Suppressor macrophage treated with lipopolysaccharide for 1 hour (primary cell): ENCODE results near the gene IKZF1.
A peak's percentile ranks its signal among the peaks of the same experiment; 100 is the strongest.

ENCODE experiments used
- DNase-seq, 3 donors: peaks; one replicate each; pipeline ENCODE4 v3.0.0-alpha.2; 2020 to 2022

The IKZF1 gene

DNA sequence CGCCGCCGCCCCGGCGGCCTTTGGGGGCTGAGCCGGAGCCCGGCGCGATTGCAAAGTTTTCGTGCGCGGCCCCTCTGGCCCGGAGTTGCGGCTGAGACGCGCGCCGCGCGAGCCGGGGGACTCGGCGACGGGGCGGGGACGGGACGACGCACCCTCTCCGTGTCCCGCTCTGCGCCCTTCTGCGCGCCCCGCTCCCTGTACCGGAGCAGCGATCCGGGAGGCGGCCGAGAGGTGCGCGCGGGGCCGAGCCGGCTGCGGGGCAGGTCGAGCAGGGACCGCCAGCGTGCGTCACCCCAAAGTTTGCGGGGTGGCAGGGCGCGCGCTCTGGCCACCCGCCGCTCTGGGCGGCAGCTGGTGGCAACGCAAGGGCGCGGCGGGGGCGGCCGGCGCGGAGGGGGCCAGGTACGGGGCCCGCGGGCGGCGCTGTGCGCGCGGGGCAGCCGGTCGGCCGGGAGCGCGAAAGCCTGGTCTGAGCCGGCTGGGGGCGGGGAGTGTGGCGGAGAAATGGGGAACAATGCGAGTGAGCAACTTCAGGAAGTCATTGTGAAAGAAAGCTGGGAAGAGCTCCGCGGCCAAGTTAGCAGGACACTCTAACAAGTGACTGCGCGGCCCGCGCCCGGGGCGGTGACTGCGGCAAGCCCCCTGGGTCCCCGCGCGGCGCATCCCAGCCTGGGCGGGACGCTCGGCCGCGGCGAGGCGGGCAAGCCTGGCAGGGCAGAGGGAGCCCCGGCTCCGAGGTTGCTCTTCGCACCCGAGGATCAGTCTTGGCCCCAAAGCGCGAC is at the start of gene IKZF1:
Gene IKZF1 (plus strand): TSS at position 588 of the 782 bp plus-strand sequence. CDS start 14,346 bp downstream, outside the sequence.
- DNase-seq, result peak; percentile 97 to 98 (median 98)

DNA sequence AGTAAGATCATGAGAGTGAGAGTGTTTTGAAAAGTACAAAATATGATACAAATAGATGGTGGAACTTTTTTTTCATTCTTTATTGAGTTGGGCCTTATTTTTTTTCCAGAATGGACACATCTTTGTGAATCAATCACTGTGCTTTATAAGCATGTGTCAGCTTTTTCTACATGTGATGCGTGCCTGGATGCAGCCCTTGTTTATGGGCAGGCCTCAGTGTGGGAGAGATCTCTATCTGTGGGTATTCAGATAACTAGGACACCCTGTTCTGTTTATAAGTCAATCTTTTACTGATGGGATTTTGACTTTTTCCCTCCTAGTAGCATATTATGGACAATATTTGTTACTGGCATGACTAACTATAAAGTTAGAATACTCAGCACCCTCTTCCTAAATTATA is 42.9 kb upstream of the IKZF1 start:
- no peak for DNase-seq

- DNase-seq, result no peak
Measured at GRCh38 chr7:50262446-50262845, 42.1 kb upstream of the IKZF1 start.

DNA sequence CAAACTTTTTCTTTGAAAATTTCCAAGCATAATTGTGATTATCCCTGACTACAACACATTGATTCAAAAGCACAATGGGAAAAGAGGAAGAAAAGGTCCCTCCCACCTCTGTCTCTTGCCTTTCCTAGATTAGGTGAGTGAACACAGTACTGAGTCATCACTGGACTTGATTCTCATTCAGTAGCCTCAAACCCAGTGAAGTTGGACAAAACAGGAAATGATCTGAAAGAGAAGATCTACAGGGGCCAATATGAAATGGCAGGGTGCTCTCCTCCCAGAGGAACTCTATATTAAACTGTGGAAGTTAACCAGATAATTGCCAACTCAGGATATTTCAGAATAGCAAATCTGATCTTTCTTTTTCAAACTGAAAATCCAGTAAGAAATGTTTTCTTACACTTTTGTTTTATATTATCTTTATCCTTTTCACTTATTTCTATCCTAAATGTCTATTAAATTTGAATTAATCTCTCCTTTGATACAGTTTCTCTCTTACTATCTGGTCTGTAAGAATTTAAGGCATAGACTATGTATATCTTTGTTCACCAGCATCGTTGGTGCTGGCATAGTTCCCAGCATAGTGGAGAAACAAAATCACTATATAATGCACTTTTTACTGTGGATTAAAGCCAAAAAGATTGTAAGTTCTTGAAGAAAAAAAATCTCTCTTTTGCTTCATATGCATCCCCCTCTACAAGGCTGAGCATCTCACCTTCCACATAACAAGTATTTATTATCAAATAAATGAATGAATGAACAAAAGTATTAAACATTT is 41.4 kb upstream of the IKZF1 start:
- peak; percentile 57 to 77 (median 70) for DNase-seq

DNA sequence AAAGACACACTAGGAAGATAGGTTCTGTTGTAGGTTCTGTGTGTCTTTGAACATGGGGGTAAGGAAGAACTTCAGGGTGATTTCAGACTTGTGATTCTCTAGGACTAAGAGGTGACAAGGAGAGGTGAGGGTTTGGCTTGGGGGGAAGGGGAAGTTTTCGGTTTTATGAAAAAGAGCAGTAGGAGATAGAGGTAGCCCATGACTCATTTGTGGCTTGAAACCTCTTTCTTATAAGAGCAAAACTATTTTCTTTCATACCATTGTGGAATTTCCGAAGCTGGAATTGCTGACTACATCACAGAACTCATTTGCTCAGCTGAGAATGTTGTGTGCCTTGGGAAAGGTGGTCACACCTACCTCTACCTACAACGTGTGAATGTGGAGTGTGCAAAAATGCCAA is 39.6 kb upstream of the IKZF1 start:
- DNase-seq, result peak in 2 of 3 donors; percentile 47 to 62

- DNase-seq, result no peak
Measured at GRCh38 chr7:50265968-50266634, 38.4 kb upstream of the IKZF1 start.

DNA sequence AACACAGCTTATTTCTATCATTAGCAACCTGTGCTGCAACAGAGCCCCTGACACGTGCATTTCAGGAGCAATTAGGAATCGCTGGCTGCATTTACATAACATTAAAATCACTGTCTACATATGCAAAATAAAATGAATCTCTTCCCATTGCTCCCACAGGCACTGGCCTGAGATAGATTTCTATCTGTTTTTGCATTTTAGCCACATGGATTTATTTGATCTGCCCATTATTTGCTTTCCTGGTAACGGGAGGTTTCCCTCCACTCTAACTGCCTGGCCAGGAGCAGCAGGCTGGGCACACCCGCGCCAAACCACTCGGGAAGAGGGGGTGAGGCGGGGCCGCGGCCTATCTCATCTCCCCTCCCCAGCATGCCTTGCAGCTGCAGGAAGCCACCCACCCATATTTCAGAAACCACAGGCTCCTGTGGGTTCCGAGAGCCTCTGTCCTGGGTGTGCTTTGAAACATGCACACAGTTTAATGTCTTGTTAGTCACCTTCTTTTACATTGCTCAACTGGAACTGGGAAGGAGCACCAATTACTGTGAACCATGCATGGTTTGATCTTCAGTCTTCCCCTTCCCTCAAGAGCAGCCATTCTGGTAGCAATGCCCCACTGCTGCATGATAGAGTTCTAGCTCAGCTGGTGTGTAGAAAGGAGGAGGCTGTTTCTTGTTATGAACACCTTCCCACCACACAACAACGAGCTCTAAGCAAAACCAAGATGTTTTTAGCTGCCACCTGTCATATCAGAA is 37.7 kb upstream of the IKZF1 start:
- peak; percentile 64 to 70 (median 68) for DNase-seq

DNA sequence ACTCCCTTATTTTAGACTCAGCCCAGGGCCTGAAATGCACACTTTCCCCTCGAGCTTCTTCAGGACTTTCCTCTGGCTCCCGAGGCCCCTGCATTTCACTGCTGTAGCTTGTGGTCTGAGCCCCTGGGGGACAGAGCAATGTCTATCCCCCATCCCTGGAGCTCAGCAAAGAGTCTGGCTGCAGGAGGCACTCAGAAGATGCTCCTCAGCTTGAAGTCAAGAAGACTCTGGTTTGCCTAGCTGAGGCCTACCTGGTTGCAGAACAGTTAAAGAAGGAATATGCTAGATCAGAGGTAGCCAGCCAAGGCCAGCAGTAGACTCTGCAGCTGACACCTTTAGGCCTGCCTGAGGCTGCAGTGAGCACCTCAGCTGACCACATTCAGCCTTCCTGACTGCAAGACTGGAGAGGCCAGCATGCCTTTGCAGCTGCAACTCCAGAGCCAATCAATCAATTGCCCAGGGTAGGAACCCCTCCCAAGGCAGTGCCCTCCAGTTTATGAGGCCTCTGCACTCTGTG is 36.9 kb upstream of the IKZF1 start:
- no peak for DNase-seq

DNA sequence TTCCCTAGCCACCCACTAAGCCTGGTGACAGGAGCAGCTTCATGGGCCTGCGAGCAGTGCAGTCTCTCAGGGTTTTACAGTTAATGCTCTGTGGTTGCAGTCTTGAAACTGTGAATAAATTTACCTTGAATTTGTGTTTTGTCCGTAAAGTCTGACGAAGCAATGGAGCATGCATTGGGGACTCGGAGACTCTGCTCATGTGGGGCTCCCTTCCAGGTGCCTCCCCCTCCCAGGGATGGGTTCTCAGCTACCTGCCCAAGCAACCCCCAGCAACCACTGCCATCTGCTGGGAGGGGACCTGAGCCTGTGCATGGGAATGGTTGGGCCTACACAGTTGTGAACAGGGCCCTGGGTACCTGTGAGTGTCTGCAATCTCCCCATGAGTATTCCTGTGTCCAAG is 36.3 kb upstream of the IKZF1 start:
- DNase-seq, result no peak

- DNase-seq, result peak in 1 of 3 donors; percentile 40
Measured at GRCh38 chr7:50268990-50269389, 35.5 kb upstream of the IKZF1 start.

GRCh38 chr7:50270531-50271018 is 33.9 kb upstream of the IKZF1 start:
- DNase-seq, result no peak

DNA sequence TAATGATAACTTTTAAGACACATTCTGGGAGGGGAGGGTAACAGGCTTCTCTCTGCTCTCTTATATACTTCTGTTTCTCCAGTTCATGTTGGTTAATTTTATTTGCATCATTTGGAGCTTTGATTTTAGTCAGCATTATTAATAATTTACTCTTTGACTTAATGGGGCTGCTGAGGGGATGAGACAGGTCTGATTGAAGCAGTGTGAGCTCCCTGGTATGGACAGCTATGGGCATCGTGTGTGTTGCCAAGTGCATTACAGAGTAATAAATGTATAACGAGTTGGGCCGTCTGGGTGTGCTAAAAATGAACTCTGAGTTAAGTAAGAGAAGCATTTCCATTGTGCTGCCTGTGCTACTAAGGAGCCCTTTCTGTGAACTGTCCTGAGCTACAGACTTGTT is 31.7 kb upstream of the IKZF1 start:
- DNase-seq, result no peak

- DNase-seq, result no peak
Measured at GRCh38 chr7:50273301-50273700, 31.2 kb upstream of the IKZF1 start.

- DNase-seq, result peak in 2 of 3 donors; percentile 36 to 57
Measured at GRCh38 chr7:50273870-50274269, 30.6 kb upstream of the IKZF1 start.

- DNase-seq, result peak; percentile 63 to 68 (median 64)
Measured at GRCh38 chr7:50274361-50274760, 30.2 kb upstream of the IKZF1 start.

DNA sequence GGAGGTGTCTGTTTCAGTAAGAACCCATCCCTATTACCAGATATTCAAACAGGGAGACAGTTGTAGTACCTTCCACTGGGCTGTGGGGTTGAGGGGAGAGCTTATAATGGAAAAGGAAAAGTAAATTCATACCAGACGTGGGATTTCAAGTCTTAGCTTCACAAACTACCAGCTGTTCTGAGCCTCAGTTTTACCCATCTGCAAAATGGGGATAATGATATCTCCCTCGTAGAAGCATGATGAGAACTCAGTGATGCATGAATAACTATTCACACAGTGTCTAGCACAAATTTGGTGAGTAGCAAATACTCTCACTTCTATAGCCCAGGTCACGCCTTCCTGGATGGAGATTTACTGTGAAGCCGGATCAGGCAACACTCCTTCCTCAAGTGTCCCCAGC is 29.1 kb upstream of the IKZF1 start:
- DNase-seq, result no peak

DNA sequence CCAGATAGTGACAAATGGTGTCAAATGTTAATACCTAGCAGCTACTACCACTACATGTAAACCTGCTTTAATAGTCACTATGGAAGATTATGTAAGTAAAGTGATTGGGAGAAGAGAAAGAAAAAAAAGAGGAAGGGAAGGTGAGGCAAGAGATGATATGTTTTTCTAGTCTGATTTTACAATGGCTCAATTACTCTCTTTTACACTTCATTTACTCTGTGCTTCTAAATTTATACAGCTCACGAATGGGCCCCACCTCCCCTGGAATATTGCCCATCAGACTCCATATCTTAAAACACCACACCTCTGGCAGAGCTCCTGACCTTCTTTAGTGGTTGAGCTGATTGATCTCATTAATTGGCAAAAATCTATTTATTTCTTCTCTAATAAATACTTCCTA is 28.0 kb upstream of the IKZF1 start:
- peak in 2 of 3 donors; percentile 39 to 47 for DNase-seq

DNA sequence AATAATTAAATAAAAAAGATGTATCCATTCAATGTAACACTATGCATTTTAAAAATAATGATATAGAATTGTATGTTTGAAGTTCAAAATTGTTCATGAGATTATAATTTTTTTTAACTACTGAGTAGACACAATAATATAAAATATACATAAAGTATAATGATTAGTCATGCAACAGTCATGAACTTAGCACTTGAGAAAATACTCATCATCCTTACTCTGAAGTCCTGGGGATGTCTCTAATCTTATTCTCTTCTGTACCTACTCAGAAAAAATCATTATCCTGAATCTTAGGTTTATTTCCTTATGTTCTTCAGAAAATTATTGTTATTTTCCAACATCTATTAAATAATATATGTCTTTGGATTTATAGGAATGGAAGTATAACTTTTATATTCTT is 26.4 kb upstream of the IKZF1 start:
- DNase-seq, result peak in 2 of 3 donors; percentile 36 to 41

- peak; percentile 87 to 91 (median 90) for DNase-seq
Measured at GRCh38 chr7:50281680-50282445, 22.7 kb upstream of the IKZF1 start.

- DNase-seq, result peak; percentile 91 to 96 (median 93)
Measured at GRCh38 chr7:50282813-50283605, 21.5 kb upstream of the IKZF1 start.

DNA sequence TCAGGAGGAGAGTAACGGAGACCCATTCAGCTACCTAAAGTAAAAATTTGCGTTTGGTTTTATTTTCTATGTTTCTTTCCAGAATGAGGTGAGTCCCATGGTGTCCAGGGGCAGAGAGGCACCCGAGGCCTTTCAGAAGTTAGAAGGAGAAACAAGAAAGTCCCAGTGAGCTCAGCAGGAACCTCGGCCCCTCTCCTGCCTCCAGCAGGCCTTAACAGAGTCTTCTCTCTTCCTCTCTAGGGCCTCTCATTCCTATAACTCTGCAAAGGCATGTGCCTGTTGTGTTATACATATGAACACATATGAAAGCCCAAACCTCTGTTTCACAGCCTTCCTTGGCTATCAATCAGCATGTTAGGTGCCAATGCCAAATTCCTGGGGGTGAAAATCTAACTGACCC is 20.8 kb upstream of the IKZF1 start:
- peak; percentile 61 to 72 (median 64) for DNase-seq
